GM12873 (cell line): Measurements from ENCODE around the gene GTSE1.
A peak's percentile ranks its signal among the peaks of the same experiment; 100 is the strongest.

Source experiments
- CTCF ChIP-seq: IDR thresholded peaks from 2 replicates; pipeline ENCODE4 v1.5.1; 2012; ENCODE audit warnings: low read depth, mild to moderate bottlenecking, moderate library complexity, low read length, control low read depth; ENCODE audit not compliant: insufficient read depth; ENCODE audit errors: missing control alignments

Gene GTSE1

GRCh38 chr22:46353483-46354105 is 56.9 kb downstream of the GTSE1 start:
- no peak for TF ChIP-seq CTCF

GRCh38 chr22:46354176-46354992 is 57.7 kb downstream of the GTSE1 start:
- no peak for TF ChIP-seq CTCF

- TF ChIP-seq CTCF, result no peak
These were observed 58.3 kb downstream of the GTSE1 start for GRCh38 chr22:46354993-46355305.

GRCh38 chr22:46355369-46355995 is 58.8 kb downstream of the GTSE1 start:
- peak; percentile 78 for TF ChIP-seq CTCF

GRCh38 chr22:46355996-46356471 is 59.4 kb downstream of the GTSE1 start:
- no peak for TF ChIP-seq CTCF

- no peak for TF ChIP-seq CTCF
These were observed 60.1 kb downstream of the GTSE1 start for GRCh38 chr22:46356496-46357480.
